ENCODE measurements around the gene ARHGAP15.
A peak's percentile ranks its signal among the peaks of the same experiment; 100 is the strongest.

ARHGAP15 gene

GRCh38 chr2:143146815-143147530 lies 17.8 kb downstream of the ARHGAP15 start:
- TF ChIP-seq POLR2AphosphoS5 (IDR thresholded peaks at IDR 0.05; ENCODE audit: low read depth) = no peak
- TF ChIP-seq SPI1 (IDR thresholded peaks at IDR 0.05; ENCODE audit: borderline replicate concordance, low read depth) = no peak
- TF ChIP-seq GABPA (IDR thresholded peaks at IDR 0.05; ENCODE audit: low read depth) = no peak
- TF ChIP-seq CTCF (IDR thresholded peaks at IDR 0.05; ENCODE audit: insufficient read depth, low read length) = no peak
- no peak for TF ChIP-seq REST (IDR thresholded peaks at IDR 0.05; ENCODE audit: insufficient replicate concordance, low read depth)
- Histone ChIP-seq H3K27ac (replicated peaks) (peak overlapping the region; percentile 20), H3K4me3 (replicated peaks; ENCODE audit: insufficient read depth, low read length) (no peak overlapping the region), H3K27me3 (ENCODE audit: insufficient read depth, poor library complexity, severe bottlenecking) (no peaks in the 10 kb centered on the region)
- no peak for DNase-seq (ENCODE audit: low read depth in 1 of 2, low spot score in 1 of 2)

GRCh38 chr2:143148011-143148410 lies 18.8 kb downstream of the ARHGAP15 start:
- H3K27ac ChIP-seq (replicated peaks) = no peak overlapping the region

More at GRCh38 chr2:143148011-143148410, 18.8 kb downstream of the ARHGAP15 start:
- no peaks in the 10 kb centered on the region for H3K27me3 ChIP-seq (ENCODE audit: insufficient read depth, poor library complexity, severe bottlenecking)
- TF ChIP-seq POLR2AphosphoS5 (IDR thresholded peaks at IDR 0.05; ENCODE audit: low read depth) (no peak), GABPA (IDR thresholded peaks at IDR 0.05; ENCODE audit: low read depth) (no peak), REST (IDR thresholded peaks at IDR 0.05; ENCODE audit: insufficient replicate concordance, low read depth) (no peak), CTCF (IDR thresholded peaks at IDR 0.05; ENCODE audit: insufficient read depth, low read length) (no peak), SPI1 (IDR thresholded peaks at IDR 0.05; ENCODE audit: borderline replicate concordance, low read depth) (no peak)
- no peak for DNase-seq (ENCODE audit: low read depth in 1 of 2, low spot score in 1 of 2)
- H3K4me3 ChIP-seq (replicated peaks; ENCODE audit: insufficient read depth, low read length) = no peak overlapping the region

Measured in HL-60 (cell line).